Activated CD4-positive, CD25-positive, alpha-beta regulatory T cell treated with anti-CD3 and anti-CD28 coated beads, Interleukin-2, amount 50 U/mL, for 72 hours (primary cell): ENCODE data around the gene ARHGEF16.

ENCODE experiments used
- DNase-seq: peaks from one replicate; pipeline ENCODE4 v3.0.0; 2021

ARHGEF16 gene

GRCh38 chr1:3457910-3458883 is 3.7 kb downstream of the ARHGEF16 start:
- no peak for DNase-seq

GRCh38 chr1:3459051-3459908 is 4.8 kb downstream of the ARHGEF16 start:
- DNase-seq: no peak

GRCh38 chr1:3459940-3460671 is 5.6 kb downstream of the ARHGEF16 start:
- no peak for DNase-seq

GRCh38 chr1:3460672-3461131 is 6.2 kb downstream of the ARHGEF16 start:
- no peak for DNase-seq

- no peak for DNase-seq
These were observed 6.9 kb downstream of the ARHGEF16 start for GRCh38 chr1:3461238-3461933.

- DNase-seq: no peak
These were observed 7.4 kb downstream of the ARHGEF16 start for GRCh38 chr1:3461934-3462275.

- DNase-seq: no peak
These were observed 8.0 kb downstream of the ARHGEF16 start for GRCh38 chr1:3462356-3463012.

GRCh38 chr1:3463013-3463385 is 8.5 kb downstream of the ARHGEF16 start:
- no peak for DNase-seq

GRCh38 chr1:3463408-3463863 is 9.0 kb downstream of the ARHGEF16 start:
- no peak for DNase-seq

GRCh38 chr1:3463891-3464648 is 9.6 kb downstream of the ARHGEF16 start:
- DNase-seq: no peak

GRCh38 chr1:3464649-3465025 is 10.2 kb downstream of the ARHGEF16 start:
- no peak for DNase-seq

- no peak for DNase-seq
These were observed 10.8 kb downstream of the ARHGEF16 start for GRCh38 chr1:3465091-3465934.

GRCh38 chr1:3465935-3466321 is 11.5 kb downstream of the ARHGEF16 start:
- no peak for DNase-seq

GRCh38 chr1:3466366-3467075 is 12.1 kb downstream of the ARHGEF16 start:
- no peak for DNase-seq

- no peak for DNase-seq
These were observed 12.9 kb downstream of the ARHGEF16 start for GRCh38 chr1:3467096-3468036.

GRCh38 chr1:3468236-3469103 is 14.0 kb downstream of the ARHGEF16 start:
- no peak for DNase-seq
